ENCODE data around the gene BACH2. TPM values are rescaled to one million over a fixed set of nuclear protein-coding genes. Genes with fewer than 3 reads are reported as not detected.

Gene BACH2
- total and polyA plus RNA-seq, 8 donors, result 0.19 to 10.8 (median 1.4) TPM; not detected in 1

- H3K9me3 ChIP-seq, result no peaks in the 10 kb centered on the region
- peaks cover 0 to 20% (median 0%) of the 10 kb centered on the region in 4 donors for H3K4me1 ChIP-seq
- no peak overlapping the region for H3K27ac ChIP-seq
- WGBS, 5 donors, result 80 to 93% (median 86%) methylated on average over 7 of the region's 7 CpGs
- intact Hi-C loops (cut with DNase I; ENCODE audit: low total_unique reads), result no loop called here
- no peaks in the 10 kb centered on the region for H3K36me3 ChIP-seq
- H3K27me3 ChIP-seq, result no peaks in the 10 kb centered on the region
- DNase-seq, result peak in 1 of 2 donors; percentile 37
- no peak for TF ChIP-seq POLR2A (IDR thresholded peaks at IDR 0.05)
- TF ChIP-seq EP300 (IDR thresholded peaks at IDR 0.05), result no peak
- no peak for TF ChIP-seq POLR2AphosphoS5 (IDR thresholded peaks at IDR 0.05)
- TF ChIP-seq CTCF (IDR thresholded peaks at IDR 0.05), result no peak
- no peak overlapping the region for H3K4me3 ChIP-seq
Observed at GRCh38 chr6:90127595-90127994, 169.0 kb downstream of the BACH2 start.

GRCh38 chr6:90126839-90127238, 169.8 kb downstream of the BACH2 start:
- intact Hi-C loops (cut with DNase I; ENCODE audit: low total_unique reads), result no loop called here
- no peaks in the 10 kb centered on the region for H3K36me3 ChIP-seq
- no peaks in the 10 kb centered on the region for H3K9me3 ChIP-seq
- no peak overlapping the region for H3K27ac ChIP-seq
- DNase-seq, result no peak
- H3K4me1 ChIP-seq, result peaks cover 0 to 20% (median 0%) of the 10 kb centered on the region in 4 donors
- no peaks in the 10 kb centered on the region for H3K27me3 ChIP-seq
- H3K4me3 ChIP-seq, result no peak overlapping the region
- 65 to 81% (median 72%) methylated on average over 4 of the region's 4 CpGs for WGBS, 5 donors
- TF ChIP-seq EP300 (IDR thresholded peaks at IDR 0.05), result no peak
- no peak for TF ChIP-seq POLR2A (IDR thresholded peaks at IDR 0.05)
- no peak for TF ChIP-seq POLR2AphosphoS5 (IDR thresholded peaks at IDR 0.05)
- TF ChIP-seq CTCF (IDR thresholded peaks at IDR 0.05), result no peak

GRCh38 chr6:90126181-90126580, 170.5 kb downstream of the BACH2 start:
- intact Hi-C loops (cut with DNase I; ENCODE audit: low total_unique reads), result no loop called here
- Histone ChIP-seq H3K4me3 (no peak overlapping the region), H3K9me3 (no peaks in the 10 kb centered on the region), H3K27ac (no peak overlapping the region), H3K4me1 (peaks cover 0 to 20% (median 0%) of the 10 kb centered on the region in 4 donors), H3K27me3 (no peaks in the 10 kb centered on the region), H3K36me3 (no peaks in the 10 kb centered on the region)
- 24 to 40% (median 27%) methylated on average over 5 of the region's 5 CpGs for WGBS, 5 donors
- no peak for TF ChIP-seq POLR2AphosphoS5 (IDR thresholded peaks at IDR 0.05)
- no peak for TF ChIP-seq CTCF (IDR thresholded peaks at IDR 0.05)
- TF ChIP-seq EP300 (IDR thresholded peaks at IDR 0.05), result no peak
- no peak for TF ChIP-seq POLR2A (IDR thresholded peaks at IDR 0.05)
- DNase-seq, result no peak

GRCh38 chr6:90124874-90125510, 171.7 kb downstream of the BACH2 start:
- Histone ChIP-seq H3K36me3 (no peaks in the 10 kb centered on the region), H3K4me3 (no peak overlapping the region), H3K27ac (no peak overlapping the region), H3K4me1 (peaks cover 0 to 20% (median 0%) of the 10 kb centered on the region in 4 donors), H3K27me3 (no peaks in the 10 kb centered on the region), H3K9me3 (no peaks in the 10 kb centered on the region)
- no peak for TF ChIP-seq CTCF (IDR thresholded peaks at IDR 0.05)
- TF ChIP-seq EP300 (IDR thresholded peaks at IDR 0.05), result no peak
- TF ChIP-seq POLR2A (IDR thresholded peaks at IDR 0.05), result no peak
- TF ChIP-seq POLR2AphosphoS5 (IDR thresholded peaks at IDR 0.05), result no peak
- WGBS, 5 donors, result 71 to 80% (median 74%) methylated on average over 5 of the region's 5 CpGs
- intact Hi-C loops (cut with DNase I; ENCODE audit: low total_unique reads), result no loop called here
- DNase-seq, result no peak

All from stomach (tissue), 9 donors.